HG02588 (cell line): ENCODE results near the gene AGBL5.
A peak's percentile ranks its signal among the peaks of the same experiment; 100 is the strongest.

ENCODE experiments used
- ATAC-seq: cut with Tn5 transposase; IDR thresholded peaks from one replicate; pipeline ENCODE4 v1.9.1; 2021; ENCODE audit warnings: mild to moderate bottlenecking, moderate library complexity; ENCODE audit not compliant: unreplicated experiment

AGBL5 gene

GRCh38 chr2:27021253-27022049 is 30.0 kb upstream of the AGBL5 start:
- ATAC-seq, result no peak

GRCh38 chr2:27023740-27024139 is 27.7 kb upstream of the AGBL5 start:
- ATAC-seq, result no peak

- ATAC-seq, result no peak
Observed at GRCh38 chr2:27024188-27024587, 27.3 kb upstream of the AGBL5 start.

GRCh38 chr2:27024812-27025211 is 26.7 kb upstream of the AGBL5 start:
- no peak for ATAC-seq

- no peak for ATAC-seq
Observed at GRCh38 chr2:27025281-27025800, 26.1 kb upstream of the AGBL5 start.

GRCh38 chr2:27025861-27026851 is 25.3 kb upstream of the AGBL5 start:
- no peak for ATAC-seq

GRCh38 chr2:27027211-27027651 is 24.2 kb upstream of the AGBL5 start:
- ATAC-seq, result no peak

GRCh38 chr2:27029051-27029450 is 22.4 kb upstream of the AGBL5 start:
- no peak for ATAC-seq

GRCh38 chr2:27032495-27033252 is 18.8 kb upstream of the AGBL5 start, which contains the start of gene TMEM214:
Gene TMEM214 (plus strand): TSS chr2:27032965. CDS start chr2:27033016, 51 bp downstream.
- peak; percentile 91 for ATAC-seq

GRCh38 chr2:27033253-27033852 is 18.1 kb upstream of the AGBL5 start:
- ATAC-seq, result peak; percentile 8

GRCh38 chr2:27038012-27038411 is 13.5 kb upstream of the AGBL5 start:
- ATAC-seq, result no peak

GRCh38 chr2:27038631-27039339 is 12.7 kb upstream of the AGBL5 start:
- no peak for ATAC-seq

- ATAC-seq, result no peak
Observed at GRCh38 chr2:27039426-27039825, 12.0 kb upstream of the AGBL5 start.

- no peak for ATAC-seq
Observed at GRCh38 chr2:27039871-27040270, 11.6 kb upstream of the AGBL5 start.

GRCh38 chr2:27040282-27040681 is 11.2 kb upstream of the AGBL5 start:
- ATAC-seq, result no peak

- ATAC-seq, result no peak
Observed at GRCh38 chr2:27041752-27042151, 9.7 kb upstream of the AGBL5 start.

- ATAC-seq, result no peak
Observed at GRCh38 chr2:27042159-27042661, 9.3 kb upstream of the AGBL5 start.

GRCh38 chr2:27042985-27043634 is 8.4 kb upstream of the AGBL5 start:
- ATAC-seq, result no peak
